Middle frontal gyrus (tissue), 1 donor: Measurements from ENCODE around the gene CAPZA2.

Source experiments
- DNase-seq: peaks from one replicate; pipeline ENCODE4 v3.0.0-alpha.2; 2015; ENCODE audit warnings: low spot score; ENCODE audit errors: extremely low spot score

The CAPZA2 gene

DNA sequence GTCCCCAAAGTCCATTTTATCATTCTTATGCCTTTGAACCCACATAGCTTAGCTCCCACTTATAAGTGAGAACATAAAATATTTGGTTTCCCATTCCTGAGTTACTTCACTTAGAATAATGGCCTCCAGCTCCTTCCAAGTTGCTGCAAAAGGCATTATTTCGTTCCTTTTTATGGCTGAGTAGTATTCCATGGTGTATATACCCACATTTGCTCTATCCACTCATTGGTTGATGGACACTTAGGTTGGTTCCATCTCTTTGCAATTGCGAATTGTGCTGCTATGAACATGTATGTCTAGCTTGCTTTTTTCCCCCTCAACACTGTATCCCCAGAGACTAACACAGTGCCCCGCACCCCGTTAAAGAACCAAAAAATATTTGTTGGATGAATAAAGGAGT, 670 bp upstream of the CAPZA2 start:
- no peak for DNase-seq

DNA sequence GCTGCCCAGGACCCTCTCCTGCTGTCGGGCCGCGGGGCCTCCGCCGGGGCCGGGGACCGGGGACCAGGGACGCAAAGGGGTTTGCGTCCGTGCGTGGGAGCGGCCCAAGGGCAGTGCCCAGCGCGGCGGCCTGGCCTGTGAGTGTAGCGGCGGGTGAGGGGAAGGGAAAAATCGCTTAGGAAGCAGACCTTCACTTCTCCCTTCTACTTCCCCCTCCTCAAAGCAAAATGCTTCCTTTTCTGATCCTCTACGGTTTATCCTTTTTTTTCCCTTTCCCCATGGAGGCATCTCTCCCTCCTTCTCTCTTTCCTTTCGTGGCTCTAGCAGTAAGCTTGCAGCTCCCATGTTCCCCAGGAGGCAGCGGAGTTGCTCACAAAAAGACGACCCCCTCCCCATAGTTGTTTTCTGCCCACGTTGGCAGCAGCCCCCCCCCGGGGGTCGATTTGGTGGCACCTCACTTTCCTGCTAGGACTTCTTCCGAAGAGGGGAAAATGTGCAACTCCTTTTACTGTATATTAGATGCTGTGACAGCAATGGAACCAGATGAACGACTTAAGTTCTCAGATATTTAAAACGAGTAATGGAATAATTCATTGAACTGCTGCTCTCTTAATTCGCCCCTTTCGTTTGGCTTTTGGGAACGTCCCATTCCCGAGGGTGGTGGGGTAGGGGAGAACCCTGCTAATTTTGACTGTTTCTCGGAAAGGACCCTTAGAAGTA, 724 bp downstream of the CAPZA2 start:
- no peak for DNase-seq

- DNase-seq: no peak
Measured at GRCh38 chr7:116863936-116864500, 1.6 kb downstream of the CAPZA2 start.

GRCh38 chr7:116871061-116871700, 8.8 kb downstream of the CAPZA2 start:
- DNase-seq: no peak

- no peak for DNase-seq
Measured at GRCh38 chr7:116872026-116872425, 9.6 kb downstream of the CAPZA2 start.

- DNase-seq: no peak
Measured at GRCh38 chr7:116873619-116874018, 11.2 kb downstream of the CAPZA2 start.

DNA sequence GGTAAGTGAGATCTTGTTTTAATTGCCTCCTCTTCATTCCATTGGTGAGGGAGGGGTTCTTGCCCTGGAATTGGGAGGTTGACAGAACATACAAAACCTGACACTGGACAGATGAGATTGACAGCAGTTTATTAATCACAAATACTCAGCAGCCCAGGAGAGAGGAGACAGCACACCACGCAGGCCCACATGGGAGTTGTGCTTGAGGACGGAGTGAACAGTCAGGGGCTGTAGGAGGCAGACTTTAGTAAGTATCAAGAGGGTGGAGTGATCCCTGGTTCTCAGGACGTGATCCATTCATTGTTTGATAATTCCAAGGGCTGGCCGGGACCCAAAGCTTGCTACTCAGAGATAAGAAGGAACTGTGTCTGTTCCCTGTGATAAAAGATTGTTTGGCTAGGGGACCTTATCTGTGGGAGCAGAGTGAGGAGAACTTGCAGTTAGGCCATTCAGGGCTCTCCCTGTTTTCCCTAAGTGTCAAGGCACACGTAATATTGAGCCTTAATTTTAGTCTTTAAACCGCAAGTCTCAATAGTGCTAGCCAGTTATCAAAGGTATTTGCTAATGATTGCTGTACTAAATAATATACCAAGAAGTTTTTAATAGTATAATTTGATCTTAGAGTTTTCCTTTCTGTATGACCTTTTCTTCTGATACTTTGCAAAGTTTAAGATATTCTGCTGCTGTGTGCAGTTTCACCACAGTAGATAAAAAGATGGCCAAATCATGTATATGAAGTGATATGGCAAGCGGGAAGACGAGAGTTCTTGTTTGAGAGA, 14.5 kb downstream of the CAPZA2 start:
- DNase-seq: no peak

GRCh38 chr7:116877443-116878217, 15.2 kb downstream of the CAPZA2 start:
- no peak for DNase-seq

DNA sequence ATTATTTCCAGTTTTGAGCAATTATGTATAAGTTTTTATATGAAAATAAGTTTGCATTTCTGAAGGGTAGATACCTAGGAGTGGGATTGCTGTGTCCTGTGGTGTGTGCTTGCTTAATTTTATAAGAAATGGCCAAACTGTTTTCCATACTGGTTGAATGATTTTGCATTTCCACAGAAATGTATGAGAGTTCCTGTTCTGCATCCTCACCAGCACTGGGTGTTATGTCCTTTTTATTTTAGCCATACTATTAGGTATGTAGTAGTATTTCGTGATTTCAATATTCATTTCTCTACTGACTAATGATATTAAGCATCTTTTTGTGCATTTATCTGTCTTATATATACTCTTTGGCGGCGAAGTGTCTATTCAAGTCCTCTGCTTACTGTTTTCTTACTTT, 22.3 kb downstream of the CAPZA2 start:
- DNase-seq: no peak

- DNase-seq: no peak
Measured at GRCh38 chr7:116885724-116886123, 23.3 kb downstream of the CAPZA2 start.

DNA sequence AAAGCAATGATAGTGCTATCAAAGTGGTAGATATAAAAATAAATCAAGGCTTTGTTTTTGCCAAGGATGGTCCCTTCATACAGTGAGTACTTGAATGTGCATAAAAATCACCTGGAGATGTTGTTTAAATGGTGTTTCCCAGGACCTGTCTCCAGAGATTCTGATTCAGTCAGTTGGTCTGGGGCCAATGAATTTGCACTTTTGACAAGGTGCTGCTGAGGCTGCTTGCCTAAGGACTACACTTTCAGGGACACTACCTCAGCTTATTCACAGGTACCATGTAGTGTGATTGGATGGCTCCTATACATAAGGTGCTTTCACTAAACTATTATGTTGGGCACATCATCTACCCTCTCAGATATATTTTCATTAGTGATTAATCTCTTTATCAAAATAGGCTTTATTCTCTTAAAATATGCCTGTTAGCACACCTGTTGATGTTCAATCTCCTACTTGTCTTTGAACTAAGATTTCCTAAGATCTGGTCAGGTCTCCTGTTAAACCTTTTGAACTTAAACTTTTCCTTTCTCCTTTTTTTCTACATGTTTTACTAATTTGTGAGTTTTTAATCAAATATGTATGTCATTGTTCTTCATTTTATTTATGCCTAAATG, 24.3 kb downstream of the CAPZA2 start:
- DNase-seq: no peak

- no peak for DNase-seq
Measured at GRCh38 chr7:116888895-116889294, 26.5 kb downstream of the CAPZA2 start.

DNA sequence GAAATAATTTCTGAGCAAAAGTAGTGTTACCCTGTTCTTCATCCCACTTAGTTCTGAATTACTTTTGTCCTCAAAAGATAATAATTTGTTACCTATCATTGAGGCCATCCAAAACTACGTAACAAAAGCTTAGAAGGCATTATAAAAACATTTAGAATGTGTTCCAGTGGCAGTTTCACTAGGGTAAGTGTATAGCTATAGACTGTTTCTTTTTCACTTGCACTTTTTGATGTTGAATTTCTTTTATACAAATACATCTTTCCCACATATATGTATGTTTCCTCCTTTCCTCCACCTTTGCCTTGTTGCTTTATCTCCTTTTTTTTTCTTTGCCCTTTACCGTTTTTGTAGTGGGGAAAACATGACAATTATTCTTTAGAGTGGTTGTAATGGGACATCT, 33.5 kb downstream of the CAPZA2 start:
- no peak for DNase-seq

GRCh38 chr7:116897661-116898060, 35.3 kb downstream of the CAPZA2 start:
- no peak for DNase-seq

GRCh38 chr7:116899308-116899707, 36.9 kb downstream of the CAPZA2 start:
- DNase-seq: no peak

GRCh38 chr7:116901143-116901542, 38.8 kb downstream of the CAPZA2 start:
- DNase-seq: no peak

- no peak for DNase-seq
Measured at GRCh38 chr7:116902867-116903266, 40.5 kb downstream of the CAPZA2 start.

- no peak for DNase-seq
Measured at GRCh38 chr7:116906391-116906790, 44.0 kb downstream of the CAPZA2 start.

- no peak for DNase-seq
Measured at GRCh38 chr7:116910383-116910782, 48.0 kb downstream of the CAPZA2 start.

GRCh38 chr7:116911801-116912200, 49.4 kb downstream of the CAPZA2 start:
- no peak for DNase-seq
